GM21717 (cell line): ENCODE results near the gene FXYD5.
A peak's percentile ranks its signal among the peaks of the same experiment; 100 is the strongest.

Source experiments
- ATAC-seq: cut with Tn5 transposase; IDR thresholded peaks from one replicate; pipeline ENCODE4 v1.9.1; 2021; ENCODE audit warnings: mild to moderate bottlenecking, moderate library complexity; ENCODE audit not compliant: unreplicated experiment

Gene FXYD5, protein sequence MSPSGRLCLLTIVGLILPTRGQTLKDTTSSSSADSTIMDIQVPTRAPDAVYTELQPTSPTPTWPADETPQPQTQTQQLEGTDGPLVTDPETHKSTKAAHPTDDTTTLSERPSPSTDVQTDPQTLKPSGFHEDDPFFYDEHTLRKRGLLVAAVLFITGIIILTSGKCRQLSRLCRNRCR

DNA sequence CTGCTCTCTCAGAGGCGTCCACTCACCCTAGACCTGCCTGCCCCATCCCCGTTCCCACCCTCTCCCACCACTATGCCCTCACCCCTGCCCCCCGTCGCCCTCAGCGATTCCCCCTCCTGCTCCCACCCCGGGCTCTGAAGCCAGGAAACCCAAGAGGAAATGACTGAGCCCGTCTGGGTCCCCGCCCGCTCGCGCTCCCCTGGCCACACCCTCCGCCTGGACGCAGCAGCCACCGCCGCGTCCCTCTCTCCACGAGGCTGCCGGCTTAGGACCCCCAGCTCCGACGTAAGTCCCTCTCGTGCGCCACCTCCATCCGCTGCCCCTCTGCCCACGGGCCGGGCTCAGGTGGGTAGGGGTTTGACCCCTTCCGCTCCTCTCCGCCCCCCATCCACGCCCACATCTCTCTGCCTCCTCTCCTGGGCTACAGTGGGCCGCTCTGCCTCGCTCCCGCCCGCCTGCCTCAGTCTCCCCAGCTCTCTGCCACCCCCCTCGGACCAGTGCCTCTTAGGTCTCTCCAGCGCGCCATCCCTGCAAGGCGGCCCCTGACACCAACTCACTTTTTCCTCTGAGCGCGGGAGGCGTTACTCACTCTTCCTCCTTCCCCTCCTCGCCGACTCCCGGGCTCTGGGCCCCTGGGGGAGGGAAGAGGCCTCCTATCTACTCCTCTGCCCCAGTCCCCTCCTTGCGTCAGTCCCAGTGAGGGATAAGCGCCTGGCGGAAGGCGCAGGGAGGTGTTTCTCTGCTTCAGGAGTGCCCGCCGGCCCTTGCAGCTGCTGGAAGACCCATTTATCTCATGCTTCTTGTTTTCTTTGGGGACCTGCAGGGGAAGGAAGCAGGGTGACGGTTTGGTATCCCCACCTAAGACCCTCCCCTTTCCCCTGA is at the start of gene FXYD5:
FXYD5 (plus strand) TSS at position 211 of the 882 bp plus-strand sequence. CDS start 816 bp downstream, outside the sequence.
- peak; percentile 46 for ATAC-seq

DNA sequence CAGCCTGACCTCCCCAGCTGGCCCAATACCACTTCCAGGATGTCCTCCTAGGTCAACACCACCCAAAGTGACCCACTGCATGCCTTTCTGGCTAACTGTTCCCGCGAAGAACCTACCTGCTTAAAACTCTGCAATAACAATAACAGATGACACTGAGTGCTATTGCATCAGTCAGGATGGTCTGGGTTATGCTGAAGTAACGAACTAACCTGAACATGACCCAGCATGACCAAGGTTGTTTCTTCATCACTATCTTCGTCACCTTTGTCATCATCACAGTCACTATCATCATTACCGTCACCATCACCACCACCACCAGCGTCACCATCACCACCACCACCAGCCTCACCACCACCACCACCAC is 49.5 kb upstream of the FXYD5 start:
- no peak for ATAC-seq

DNA sequence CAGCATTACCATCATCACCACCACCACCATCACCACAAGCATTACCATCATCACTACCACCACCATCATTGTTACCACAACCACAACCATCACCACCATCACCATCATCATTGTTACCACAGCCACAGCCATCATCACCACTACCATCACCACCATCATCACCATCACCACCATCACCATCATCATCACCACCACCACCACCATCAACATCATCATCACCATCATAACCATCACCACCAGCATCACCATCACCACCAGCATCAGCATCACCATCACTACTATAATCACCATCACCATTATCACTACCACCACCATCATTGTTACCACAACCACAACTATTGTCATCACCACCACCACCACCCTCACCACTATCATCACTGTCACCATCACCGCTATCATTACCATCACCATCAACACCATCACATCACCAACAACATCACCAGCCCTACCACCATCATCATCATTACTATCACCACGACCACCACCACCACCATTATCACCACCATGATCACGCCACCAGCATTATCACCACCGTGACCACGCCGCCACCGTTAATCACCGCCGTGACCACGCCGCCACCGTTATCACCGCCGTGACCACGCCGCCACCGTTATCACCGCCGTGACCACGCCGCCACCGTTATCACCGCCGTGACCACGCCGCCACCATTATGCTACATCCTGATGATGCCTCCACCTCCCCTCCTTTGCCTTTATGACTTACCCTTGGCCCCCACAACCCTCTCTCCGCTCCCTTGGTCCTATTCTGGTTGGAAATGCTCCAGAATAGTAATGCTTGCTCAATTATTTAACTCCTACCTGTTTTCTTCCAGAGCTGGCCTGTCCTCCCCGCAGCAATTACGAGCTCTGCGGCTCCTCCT is 48.9 kb upstream of the FXYD5 start:
- no peak for ATAC-seq

GRCh38 chr19:35106291-35106583 is 48.3 kb upstream of the FXYD5 start:
- no peak for ATAC-seq

DNA sequence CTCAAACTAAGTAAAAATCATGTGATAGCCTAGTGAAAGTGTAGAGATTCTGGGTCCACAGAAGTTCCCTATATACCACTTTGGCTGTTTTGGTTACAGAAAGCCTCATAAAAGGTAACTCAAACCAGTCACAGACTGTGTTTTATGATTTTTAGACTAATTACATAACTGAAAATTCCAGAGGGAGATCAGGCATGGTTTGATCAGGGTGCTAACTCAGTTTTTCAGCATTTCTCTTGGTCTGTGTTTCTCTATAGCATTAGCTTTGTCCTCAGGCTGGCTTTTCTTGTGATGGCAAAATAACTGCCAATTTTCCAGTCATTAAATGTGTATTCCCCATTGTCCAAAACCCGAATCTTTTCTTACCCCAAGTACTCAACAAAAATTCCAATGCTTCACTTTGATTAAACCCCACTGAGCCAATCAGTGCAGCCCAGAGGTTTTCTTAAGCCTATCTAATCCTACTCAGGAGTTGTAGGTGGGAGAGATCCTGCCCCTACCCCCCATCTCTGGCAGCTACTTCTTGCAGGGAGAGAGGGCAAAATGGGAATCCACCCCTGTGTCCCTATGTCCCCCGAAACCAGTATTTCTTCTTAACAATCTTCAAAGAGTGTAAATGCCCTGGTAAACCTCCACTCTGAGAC is 47.5 kb upstream of the FXYD5 start:
- ATAC-seq: no peak

DNA sequence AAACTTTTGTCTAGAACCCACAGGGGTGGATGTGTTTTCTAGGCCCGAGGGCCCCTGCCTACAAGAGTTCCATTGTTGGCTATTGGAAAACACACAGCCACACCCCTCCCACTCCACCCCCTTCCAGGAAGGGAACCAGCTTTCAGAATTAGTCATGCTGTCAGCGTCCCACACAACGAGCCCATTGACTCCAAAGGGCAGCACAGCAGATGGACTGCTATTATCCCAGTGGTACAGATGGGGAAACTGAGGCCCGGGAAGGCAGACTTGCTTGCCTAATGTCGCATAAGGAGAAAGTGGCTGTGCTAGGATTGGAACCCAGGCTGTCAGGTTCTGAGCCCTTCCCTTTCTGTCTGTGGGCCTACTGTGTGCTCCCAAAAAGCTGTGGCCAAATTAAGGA is 47.0 kb upstream of the FXYD5 start:
- no peak for ATAC-seq

DNA sequence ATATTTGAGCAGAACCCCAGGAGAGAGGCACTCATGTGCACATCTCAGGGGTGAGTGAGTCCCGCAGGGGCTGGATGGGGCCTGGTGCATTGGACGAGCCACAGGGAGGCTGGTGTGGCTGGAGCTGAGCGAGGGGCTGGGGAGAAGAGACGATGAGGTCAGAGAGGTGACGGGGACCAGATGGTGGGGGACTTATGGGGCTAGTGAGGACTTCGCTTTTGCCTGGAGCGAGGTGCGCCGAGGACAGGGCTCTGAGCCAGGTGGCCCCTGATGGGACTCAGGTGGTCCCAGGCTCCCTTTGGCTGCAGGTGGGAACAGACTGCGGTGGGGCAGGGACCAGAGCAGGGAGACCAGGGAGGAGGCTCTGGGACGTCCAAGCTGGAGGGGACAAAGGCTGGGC is 45.8 kb upstream of the FXYD5 start:
- no peak for ATAC-seq

- no peak for ATAC-seq
These were observed 45.0 kb upstream of the FXYD5 start for GRCh38 chr19:35109395-35110112.

- no peak for ATAC-seq
These were observed 43.6 kb upstream of the FXYD5 start for GRCh38 chr19:35110974-35111373.

DNA sequence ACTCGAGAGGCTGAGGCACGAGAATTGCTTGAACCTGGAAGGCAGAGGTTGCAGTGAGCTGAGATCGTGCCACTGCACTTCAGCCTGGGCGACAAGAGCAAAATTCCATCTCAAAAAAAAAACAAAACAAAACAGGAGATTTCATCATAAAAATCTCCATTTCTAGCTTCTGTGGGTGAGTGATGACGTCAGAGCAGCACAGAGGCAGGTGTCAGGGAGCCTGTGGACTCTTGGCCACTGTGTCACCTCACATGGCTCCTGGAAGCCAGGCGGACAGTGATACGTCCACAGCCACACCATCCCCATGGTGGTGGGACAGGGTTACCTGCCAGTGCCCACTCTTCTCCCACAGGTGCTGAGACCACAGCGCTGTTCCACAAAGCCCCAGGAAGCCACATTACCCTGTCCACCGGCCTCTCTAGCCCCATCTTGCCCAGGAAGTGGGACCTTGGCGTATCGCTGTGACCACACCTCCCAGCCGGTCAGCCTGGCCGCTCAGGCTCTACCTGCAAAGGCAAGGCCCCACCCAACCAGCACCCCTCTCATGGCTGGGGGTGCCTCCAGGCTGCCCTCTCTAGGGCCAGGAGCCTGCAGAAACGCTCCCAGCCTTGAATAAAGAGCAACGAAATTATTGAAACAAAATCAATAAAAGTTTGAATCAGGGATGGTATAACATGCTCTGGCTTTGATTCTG is 41.4 kb upstream of the FXYD5 start:
- ATAC-seq: no peak

DNA sequence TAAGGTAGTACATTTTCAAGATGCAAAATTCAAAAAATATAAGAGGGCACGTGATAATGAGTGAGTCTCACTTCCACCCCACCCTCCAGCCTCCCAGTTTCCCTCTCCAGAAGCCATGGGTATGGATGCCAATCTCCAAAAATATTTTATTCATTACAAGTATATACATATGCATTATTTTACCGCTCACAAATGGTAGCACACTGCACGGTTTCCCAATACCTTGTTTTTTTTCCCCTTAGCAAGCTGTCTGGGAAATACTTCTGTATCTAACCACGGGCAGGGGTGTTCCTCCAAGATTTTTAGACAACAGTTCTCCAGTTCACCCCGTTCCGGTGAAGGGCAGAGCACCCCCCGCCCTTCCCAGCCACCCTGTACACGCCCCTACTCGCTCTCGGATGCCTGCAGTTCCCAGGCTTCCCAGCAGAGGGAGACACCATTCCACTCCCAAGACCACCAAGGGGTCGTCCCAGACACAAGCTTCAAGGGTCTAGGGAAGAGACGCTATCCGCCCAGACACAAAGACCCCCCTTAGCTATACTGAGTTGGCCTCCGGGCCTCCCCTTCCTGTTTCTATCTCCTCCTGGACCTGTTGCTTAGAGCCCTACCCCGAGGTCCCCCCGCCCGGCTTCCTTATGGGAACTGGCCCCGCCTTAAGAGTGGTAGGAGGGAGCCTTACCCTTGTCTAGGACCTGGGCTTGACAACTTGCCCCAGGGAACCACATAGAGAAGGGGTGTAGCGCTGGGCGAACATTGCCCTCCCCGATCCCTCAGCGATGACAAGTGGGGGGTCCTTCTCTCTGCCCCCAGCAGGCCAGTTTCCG is 40.0 kb upstream of the FXYD5 start:
- ATAC-seq: no peak

DNA sequence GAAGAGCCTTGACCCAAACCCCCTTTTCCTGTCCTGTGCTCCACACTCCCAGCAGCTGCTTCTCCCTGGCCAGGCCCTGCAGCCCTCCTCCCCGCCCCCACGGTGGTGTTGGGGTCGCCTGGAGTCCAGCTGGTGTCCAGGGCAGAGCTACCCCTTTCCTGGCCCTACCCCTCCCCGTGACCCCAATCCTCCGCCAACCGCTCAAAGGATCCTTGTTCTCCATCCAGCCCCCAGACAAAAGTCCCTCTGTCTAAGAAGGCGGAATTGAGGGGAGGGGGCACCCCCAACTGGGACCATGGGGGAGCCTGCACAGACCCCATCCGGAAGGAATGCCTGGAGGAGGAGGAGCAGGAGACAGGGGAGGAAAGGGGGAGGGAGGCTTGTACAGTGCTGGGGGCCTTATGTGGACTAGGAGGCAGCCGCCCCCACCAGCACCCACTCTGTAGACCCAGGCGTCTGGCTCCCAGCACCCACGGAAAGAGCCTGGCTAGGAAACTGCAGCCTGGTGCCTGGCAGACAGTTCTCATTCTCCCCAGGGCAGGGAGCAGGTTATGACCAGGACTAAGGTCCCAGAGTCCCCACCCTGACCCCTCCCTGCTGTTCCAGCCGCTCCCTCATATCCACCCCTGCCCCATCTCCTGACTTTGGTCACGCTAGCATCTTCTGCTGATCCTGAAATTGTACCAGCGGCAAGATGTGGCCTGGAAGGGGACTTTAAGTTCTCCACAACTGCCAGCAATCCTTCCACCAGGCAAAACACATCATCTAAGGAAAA is 39.2 kb upstream of the FXYD5 start, which contains the start of gene FXYD3:
FXYD3 (plus strand) TSS at position 647 of the 775 bp plus-strand sequence. CDS start 3,554 bp downstream, outside the sequence.
- ATAC-seq: no peak

GRCh38 chr19:35116072-35116801 is 38.3 kb upstream of the FXYD5 start:
- ATAC-seq: no peak

DNA sequence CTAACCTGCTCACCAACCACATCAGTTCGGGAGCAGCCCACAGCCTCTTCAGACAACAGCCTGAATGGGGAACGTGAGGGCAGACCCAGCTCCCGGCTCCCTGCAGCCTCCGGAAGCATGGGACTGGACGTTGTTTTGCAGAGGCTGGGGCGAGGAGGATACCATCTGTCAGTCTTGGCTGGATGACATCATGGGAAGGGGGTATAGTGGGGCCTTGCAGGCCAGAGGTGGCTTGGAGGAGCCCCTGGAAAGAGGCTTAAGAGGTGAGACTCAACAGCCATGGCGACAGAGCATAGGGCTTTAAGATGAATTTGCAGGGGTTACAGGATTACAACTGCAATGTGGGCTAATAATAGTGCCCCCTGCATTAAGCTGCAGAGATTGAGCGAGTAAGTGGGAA is 37.4 kb upstream of the FXYD5 start:
- no peak for ATAC-seq

GRCh38 chr19:35117799-35118198 is 36.7 kb upstream of the FXYD5 start:
- ATAC-seq: no peak

GRCh38 chr19:35118268-35119020 is 36.1 kb upstream of the FXYD5 start:
- no peak for ATAC-seq

- ATAC-seq: no peak
These were observed 35.4 kb upstream of the FXYD5 start for GRCh38 chr19:35119091-35119490.
